ENCODE measurements around the gene CCDC171.

Gene CCDC171

GRCh38 chr9:16003785-16004184 lies 450.9 kb downstream of the CCDC171 start:
- no peak for ATAC-seq

- ATAC-seq: no peak
Measured at GRCh38 chr9:16004613-16005012, 451.8 kb downstream of the CCDC171 start.

GRCh38 chr9:16010221-16010620 lies 457.4 kb downstream of the CCDC171 start:
- no peak for ATAC-seq

- no peak for ATAC-seq
Measured at GRCh38 chr9:16012621-16013020, 459.8 kb downstream of the CCDC171 start.

- no peak for ATAC-seq
Measured at GRCh38 chr9:16013366-16013765, 460.5 kb downstream of the CCDC171 start.

- no peak for ATAC-seq
Measured at GRCh38 chr9:16013826-16014225, 461.0 kb downstream of the CCDC171 start.

GRCh38 chr9:16022228-16022627 lies 469.4 kb downstream of the CCDC171 start:
- ATAC-seq: no peak

- no peak for ATAC-seq
Measured at GRCh38 chr9:16023446-16023845, 470.6 kb downstream of the CCDC171 start.

All from activated CD4-positive, CD25-positive, alpha-beta regulatory T cell treated with anti-CD3 and anti-CD28 coated beads, Interleukin-2, amount 50 U/mL, for 24 hours (primary cell).